HG02884 (cell line): ENCODE measurements around the gene DSN1.
"Not testable (repeated sequence)": the region's sequence is repeated elsewhere in the genome, so short reads cannot be mapped to it uniquely, and the experiment has no call there.

Experiments
- ATAC-seq: cut with Tn5 transposase; IDR thresholded peaks from one replicate; pipeline ENCODE4 v1.9.1; 2021; ENCODE audit warnings: mild to moderate bottlenecking, moderate library complexity; ENCODE audit not compliant: unreplicated experiment

The DSN1 gene

DNA sequence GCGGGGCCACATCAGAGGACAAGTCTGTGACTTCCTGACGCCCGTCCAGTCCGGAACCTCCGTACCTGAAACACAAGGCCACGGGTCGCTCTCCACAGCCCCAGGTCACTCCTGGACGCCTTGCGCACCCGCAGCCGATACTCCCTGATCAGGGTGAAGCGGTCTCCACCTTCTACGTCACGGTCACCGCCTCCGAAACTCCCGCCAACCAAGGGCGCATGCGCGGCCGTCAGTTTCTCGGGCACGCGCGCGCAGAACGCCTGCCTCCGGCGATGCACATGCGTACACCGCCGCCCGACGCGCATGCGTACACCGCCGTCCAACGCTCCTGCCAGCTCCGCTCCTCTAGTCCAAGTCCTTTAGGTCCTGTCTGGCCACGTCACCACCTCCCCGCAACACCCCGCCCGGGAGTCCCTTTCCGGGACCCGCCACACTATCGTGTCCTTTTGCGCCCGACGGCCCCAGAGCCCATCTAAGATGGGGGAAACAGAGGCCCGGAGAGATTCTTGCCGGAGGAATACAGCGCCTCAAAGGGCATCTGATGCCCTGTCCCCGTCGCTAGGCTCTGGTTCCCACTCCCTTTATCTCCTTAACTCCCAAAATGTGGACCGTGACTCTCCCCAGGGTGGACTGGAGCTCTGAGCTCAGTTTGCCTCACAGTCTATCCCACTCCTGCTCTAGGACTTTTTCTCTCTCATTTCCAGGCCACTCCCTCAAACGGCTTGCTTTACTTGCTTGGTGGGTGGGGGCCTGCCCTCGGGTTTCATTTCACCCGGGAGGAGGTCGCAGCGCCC lies at the start of gene DSN1:
Gene DSN1 (minus strand): TSS at position 167 of the 794 bp plus-strand sequence. CDS start 2,305 bp downstream, outside the sequence.
- ATAC-seq: peak; percentile 72

DNA sequence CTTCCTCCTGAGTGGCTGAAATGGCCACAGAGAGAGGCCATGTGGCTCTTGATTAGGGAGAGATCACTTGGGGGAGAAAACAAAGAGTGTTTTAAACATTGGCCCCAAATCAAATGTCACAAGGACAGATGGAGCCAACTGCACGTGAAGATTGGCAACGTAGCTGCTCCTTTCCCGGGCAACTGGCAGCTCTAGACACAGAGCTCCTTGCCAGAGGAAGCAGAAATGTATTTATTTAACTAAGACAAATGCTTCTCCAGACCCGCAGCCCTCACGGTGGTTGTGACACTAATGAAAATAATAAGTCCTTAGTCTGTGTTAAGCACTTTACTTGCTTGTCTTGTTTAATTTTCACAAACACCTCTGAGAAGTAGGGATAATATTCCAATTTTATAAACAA lies 49.6 kb upstream of the DSN1 start:
- no peak for ATAC-seq

- no peak for ATAC-seq
Observed at GRCh38 chr20:36821964-36822437, 48.4 kb upstream of the DSN1 start.

DNA sequence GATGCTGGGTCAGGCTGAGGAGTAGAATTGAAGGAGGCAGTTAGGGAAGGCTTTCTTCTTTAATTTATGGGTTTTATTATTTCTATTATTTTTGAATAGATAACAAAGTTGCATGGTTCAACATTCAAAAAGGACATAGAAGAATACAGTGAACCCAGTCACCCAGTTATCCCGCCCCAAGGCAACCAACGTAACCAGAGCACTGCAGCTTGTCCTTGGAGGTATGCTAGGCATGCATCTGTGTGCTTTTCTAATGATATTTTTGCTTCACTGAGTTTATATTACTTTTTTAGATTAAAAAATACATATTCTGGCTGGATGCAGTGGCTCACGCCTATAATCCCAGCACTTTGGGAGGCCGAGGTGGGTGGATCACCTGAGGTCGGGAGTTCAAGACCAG lies 47.4 kb upstream of the DSN1 start:
- ATAC-seq: no peak

- no peak for ATAC-seq
Observed at GRCh38 chr20:36820073-36820472, 46.5 kb upstream of the DSN1 start.

DNA sequence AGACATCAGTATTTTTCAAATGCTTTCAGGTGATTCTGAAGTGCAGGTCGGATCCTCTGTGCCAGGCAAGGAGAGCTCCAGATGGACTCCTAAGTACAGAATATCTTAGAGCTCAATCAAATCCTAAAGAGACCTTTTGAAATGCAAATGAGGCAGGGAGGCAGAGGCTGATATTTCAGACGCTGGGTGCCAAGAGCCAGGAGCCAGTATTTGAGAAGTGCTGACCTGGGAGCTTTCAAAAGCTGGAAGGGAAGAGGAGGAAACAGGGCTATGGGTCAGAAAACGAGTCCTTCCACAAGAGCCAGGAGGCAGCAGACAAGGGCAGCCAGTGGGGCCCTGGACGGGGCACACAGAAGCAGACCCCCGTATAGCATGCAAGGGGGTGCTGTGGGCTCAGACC lies 46.1 kb upstream of the DSN1 start:
- no peak for ATAC-seq

GRCh38 chr20:36818861-36819260 lies 45.3 kb upstream of the DSN1 start:
- ATAC-seq: no peak

- no peak for ATAC-seq
Observed at GRCh38 chr20:36818185-36818584, 44.6 kb upstream of the DSN1 start.

GRCh38 chr20:36817496-36817895 lies 43.9 kb upstream of the DSN1 start:
- ATAC-seq: no peak

GRCh38 chr20:36815454-36816091 lies 42.0 kb upstream of the DSN1 start:
- no peak for ATAC-seq

DNA sequence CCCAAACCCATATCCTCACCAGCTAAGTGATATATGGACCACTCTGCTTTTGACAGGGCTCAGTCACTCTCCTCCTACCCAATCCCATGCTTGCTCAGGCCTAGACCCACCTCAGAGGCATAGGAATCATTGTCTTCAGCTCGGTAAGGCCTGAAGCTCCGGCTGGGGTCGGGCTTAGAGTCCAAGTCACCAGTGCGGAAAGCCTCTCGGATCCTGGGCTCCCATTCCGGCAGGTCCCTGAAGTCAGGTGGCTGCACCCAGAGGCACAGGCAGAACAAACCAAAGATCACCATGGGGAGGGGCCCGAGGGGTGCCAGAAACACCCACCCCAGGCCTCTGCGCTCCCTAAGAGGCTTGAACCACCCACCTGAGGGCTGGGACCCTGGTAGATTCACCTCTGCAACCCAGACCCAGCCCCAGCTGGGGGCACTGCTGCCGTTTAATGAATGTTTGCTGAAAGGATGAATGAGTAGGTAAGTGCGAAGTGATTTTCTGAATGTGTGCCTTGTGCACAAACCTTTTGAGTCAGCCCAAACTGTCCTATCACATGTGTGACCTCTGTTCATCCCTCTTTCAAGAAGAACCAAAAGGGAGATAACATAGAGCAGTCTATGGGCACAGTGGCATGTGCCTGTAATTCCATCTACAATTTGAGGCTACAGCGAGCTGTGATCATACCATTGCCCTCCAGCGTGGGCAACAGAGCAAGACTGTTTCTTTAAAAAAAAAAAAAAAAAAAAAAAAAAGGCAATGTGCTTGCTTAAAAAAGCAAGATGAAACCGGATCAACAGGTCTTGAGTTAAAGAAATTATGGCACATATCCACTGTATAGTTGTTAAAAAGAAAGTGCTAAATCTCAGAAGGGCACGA lies 39.3 kb upstream of the DSN1 start:
- no peak for ATAC-seq

- no peak for ATAC-seq
Observed at GRCh38 chr20:36808317-36809257, 35.0 kb upstream of the DSN1 start.

DNA sequence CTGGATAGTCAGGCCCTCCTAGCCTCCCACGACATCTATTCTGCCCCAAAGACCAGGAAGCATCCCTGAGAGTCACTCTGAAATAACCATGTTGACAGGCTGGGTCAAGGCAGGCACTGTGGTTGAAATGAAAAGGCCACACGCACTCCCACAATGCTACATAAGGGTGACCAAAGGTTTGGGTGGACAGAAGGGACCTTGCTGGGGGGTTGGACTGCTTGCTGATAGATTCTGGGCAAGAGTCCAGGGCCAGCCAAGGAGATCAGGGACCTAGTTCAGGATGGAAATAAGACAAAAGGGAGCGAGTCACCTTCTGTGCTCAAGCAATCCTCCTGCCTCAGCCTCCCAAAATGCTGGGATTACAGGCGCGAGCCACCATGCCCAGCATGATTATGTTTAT lies 32.5 kb upstream of the DSN1 start:
- no peak for ATAC-seq

DNA sequence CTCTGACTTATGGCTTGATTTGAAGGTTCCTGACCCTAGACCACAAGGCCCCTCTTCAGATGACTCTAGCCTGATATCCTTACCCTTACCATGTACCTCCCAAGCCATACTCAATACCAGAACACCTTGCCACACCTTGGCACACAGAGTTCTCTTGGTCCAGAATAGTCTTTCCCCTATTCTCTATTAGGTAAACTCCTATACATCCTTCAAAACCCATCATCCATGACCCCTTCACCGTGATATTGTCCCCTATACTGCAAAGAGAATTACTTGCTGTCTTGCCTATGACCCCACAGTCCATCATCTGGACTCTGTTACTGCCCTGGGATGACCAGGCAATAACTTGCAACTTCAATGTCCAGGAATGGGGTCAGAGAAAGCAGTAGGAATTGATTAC lies 31.8 kb upstream of the DSN1 start:
- no peak for ATAC-seq

GRCh38 chr20:36804425-36804824 lies 30.9 kb upstream of the DSN1 start:
- no peak for ATAC-seq

- no peak for ATAC-seq
Observed at GRCh38 chr20:36802326-36803222, 29.0 kb upstream of the DSN1 start.

DNA sequence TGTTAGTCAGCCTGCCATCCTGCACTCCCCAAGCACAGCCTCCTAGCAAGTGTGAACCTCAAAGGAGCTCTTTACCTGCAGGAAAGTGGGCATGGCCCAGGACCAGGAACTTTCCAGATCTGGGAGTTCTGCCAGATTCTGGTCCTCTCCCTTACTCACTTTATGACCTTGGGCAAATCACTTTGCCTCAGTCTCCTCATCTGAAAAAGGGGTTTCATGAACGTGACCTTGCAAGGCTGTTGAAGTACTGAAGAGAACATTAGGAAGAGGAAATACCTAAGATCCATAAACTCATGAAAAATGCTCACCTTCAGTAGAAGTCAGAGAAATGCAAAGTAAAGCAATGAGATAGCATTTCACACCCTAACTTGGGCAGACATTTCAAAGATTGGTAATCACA lies 26.8 kb upstream of the DSN1 start:
- no peak for ATAC-seq

- ATAC-seq: not testable (repeated sequence)
Observed at GRCh38 chr20:36799313-36799712, 25.8 kb upstream of the DSN1 start.

DNA sequence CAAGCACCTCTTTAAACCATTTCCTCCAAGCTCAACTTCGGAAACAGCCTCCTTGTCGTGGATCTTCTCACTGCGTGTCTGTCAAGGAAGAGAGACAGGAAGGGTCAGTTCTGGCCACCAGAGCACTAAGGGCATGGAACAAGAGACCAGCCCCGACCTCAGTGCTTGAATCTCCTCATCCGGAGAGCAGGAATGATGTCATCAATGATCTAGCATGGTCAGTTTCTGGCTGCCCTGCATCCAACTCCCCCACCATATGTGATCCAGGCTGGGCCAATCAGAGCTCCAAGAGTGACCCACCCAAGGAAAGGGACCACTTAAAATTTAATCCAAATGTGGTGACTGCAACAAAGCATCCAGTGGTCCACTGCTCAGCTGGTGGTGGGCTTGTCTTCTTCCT lies 23.3 kb upstream of the DSN1 start:
- ATAC-seq: no peak
